PC-9 (cell line): ENCODE data around the gene STK39.

Experiments used
- EZH2 ChIP-seq: fragments of 200-600 bp; sonication (generic); IDR thresholded peaks from 2 replicates; pipeline ENCODE4 v1.8.0; 2017; ENCODE audit warnings: antibody characterized with exemption, low read depth
- TF ChIP-seq, protein P1 (sequence below): fragments of 200-600 bp; sonication (generic); conservative IDR thresholded peaks from 2 replicates; pipeline ENCODE4 v1.6.1; 2017; ENCODE audit warnings: mixed run types, antibody characterized with exemption, mild to moderate bottlenecking, moderate library complexity

DNA sequence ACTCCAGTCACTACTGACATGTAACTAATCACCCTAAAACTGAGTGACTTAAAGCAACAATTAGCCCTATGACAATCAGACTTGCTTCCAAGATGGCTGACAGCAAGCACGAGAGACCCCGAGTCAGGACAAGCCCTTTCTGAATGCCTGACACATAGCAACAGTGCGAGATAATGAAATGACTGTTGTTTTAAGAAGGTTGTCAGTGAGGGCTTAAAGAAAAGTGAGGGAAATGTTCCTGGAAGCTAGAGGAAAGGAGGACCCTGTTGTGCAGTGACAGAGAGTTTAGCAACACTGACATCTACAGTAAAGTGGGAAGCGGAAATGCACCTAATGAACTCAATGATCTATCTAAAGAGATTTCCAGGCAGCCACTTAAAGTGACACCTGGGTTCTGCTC, 163.1 kb downstream of the STK39 start:
- TF ChIP-seq, protein P1, sequence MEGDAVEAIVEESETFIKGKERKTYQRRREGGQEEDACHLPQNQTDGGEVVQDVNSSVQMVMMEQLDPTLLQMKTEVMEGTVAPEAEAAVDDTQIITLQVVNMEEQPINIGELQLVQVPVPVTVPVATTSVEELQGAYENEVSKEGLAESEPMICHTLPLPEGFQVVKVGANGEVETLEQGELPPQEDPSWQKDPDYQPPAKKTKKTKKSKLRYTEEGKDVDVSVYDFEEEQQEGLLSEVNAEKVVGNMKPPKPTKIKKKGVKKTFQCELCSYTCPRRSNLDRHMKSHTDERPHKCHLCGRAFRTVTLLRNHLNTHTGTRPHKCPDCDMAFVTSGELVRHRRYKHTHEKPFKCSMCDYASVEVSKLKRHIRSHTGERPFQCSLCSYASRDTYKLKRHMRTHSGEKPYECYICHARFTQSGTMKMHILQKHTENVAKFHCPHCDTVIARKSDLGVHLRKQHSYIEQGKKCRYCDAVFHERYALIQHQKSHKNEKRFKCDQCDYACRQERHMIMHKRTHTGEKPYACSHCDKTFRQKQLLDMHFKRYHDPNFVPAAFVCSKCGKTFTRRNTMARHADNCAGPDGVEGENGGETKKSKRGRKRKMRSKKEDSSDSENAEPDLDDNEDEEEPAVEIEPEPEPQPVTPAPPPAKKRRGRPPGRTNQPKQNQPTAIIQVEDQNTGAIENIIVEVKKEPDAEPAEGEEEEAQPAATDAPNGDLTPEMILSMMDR = no peak
- no peak for TF ChIP-seq EZH2
